B cell (primary cell): Measurements from ENCODE around the gene SEC24A.

Source experiments
- EZH2 ChIP-seq: IDR thresholded peaks from 2 replicates; pipeline ENCODE4 v1.6.1; 2012; ENCODE audit warnings: borderline replicate concordance, low read depth, mild to moderate bottlenecking, moderate library complexity, low read length; ENCODE audit not compliant: insufficient read depth, poor library complexity, severe bottlenecking
- TF ChIP-seq, protein P1 (sequence below): fragments of 200-600 bp; IDR thresholded peaks from one replicate; pipeline ENCODE4 v1.8.0; 2022; ENCODE audit warnings: antibody characterized with exemption, mild to moderate bottlenecking

DNA sequence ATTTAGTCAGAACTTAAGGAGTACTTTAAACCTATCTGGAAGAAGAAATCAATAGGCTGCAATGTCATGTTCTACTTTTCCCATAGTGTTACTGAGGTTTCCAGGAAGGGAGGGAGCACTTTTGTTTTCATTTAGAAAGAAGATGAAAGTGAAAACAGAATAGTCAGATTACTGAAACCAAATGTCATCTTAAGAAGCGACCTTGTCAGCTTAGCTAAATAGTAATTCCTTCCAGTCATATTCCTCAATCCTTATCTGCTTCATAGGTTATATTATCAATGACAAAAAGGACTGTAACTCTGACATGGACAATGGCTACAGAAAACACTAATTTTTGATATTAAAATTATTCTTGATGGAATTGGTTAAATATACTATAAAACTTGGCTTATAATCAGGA lies 43.7 kb upstream of the SEC24A start:
- TF ChIP-seq, protein P1, sequence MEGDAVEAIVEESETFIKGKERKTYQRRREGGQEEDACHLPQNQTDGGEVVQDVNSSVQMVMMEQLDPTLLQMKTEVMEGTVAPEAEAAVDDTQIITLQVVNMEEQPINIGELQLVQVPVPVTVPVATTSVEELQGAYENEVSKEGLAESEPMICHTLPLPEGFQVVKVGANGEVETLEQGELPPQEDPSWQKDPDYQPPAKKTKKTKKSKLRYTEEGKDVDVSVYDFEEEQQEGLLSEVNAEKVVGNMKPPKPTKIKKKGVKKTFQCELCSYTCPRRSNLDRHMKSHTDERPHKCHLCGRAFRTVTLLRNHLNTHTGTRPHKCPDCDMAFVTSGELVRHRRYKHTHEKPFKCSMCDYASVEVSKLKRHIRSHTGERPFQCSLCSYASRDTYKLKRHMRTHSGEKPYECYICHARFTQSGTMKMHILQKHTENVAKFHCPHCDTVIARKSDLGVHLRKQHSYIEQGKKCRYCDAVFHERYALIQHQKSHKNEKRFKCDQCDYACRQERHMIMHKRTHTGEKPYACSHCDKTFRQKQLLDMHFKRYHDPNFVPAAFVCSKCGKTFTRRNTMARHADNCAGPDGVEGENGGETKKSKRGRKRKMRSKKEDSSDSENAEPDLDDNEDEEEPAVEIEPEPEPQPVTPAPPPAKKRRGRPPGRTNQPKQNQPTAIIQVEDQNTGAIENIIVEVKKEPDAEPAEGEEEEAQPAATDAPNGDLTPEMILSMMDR: no peak
- no peak for TF ChIP-seq EZH2
